Globus pallidus (tissue), 1 donor: Measurements from ENCODE around the gene AUTS2.

ENCODE experiments used
- DNase-seq: peaks from one replicate; pipeline ENCODE4 v3.0.0-alpha.2; 2015; ENCODE audit warnings: low spot score

The AUTS2 gene

DNA sequence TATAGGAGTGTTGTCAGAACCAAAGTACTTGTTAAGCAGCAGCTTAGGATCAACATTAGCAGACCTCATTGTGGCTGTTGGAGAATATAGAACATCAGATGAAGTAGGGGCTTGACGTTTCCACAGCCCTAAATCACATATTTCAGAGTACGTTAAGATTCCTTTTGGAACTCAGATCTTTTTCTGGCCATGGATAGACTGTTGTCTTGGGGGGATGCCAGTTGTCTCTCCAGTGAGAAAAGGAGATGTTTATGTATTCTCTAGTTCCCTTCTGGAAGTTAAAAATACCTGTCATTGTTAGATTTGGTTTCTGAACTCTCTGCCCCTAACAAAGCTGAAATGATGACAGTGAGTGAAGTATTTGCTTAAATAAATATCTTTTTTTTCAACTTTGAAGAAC lies 191.3 kb downstream of the AUTS2 start:
- no peak for DNase-seq

- DNase-seq, result peak; percentile 67
Observed at GRCh38 chr7:69790977-69791724, 192.9 kb downstream of the AUTS2 start.

DNA sequence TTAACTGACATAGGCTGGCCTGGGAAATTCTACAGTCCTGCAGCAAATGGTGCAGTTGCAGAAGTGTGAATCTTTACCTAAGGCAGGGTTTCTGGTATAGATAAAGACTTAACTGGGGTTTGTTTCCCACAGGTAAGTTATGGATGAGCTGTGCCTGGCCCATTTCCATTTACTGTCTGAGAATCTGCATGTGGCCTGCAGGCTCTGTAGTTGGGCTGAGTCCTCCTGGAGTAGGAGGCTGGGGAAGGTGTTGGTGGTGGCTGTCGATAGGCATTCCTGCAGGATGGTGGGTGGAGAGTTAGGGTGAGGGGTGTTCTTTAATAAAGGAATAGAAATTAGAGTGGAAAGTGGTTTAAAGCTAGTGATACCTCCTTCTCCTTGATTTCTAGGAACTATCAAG lies 193.5 kb downstream of the AUTS2 start:
- DNase-seq, result no peak

- DNase-seq, result no peak
Observed at GRCh38 chr7:69795932-69796331, 197.7 kb downstream of the AUTS2 start.

DNA sequence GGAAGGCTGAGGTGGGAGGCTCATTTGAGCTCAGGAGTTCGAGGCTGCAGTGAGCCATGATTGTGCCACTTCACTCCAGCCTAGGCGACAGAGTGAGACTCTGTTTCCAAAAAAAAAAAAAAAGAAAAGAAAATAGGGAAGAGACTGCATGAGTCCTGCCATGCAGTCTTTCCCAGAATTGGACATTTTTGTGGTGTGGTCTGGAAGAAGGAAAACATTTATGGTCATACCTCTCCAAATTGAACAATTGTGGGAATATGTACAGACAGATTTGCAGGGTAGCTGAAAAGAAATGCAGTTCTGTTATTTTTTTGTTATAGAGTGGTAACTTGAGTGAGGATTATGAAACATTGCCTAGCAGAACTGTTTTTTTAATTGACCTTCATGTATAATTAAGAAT lies 198.1 kb downstream of the AUTS2 start:
- no peak for DNase-seq

GRCh38 chr7:69799048-69799697 lies 200.9 kb downstream of the AUTS2 start:
- no peak for DNase-seq

GRCh38 chr7:69799990-69800389 lies 201.7 kb downstream of the AUTS2 start:
- no peak for DNase-seq

- DNase-seq, result no peak
Observed at GRCh38 chr7:69800495-69800894, 202.2 kb downstream of the AUTS2 start.

DNA sequence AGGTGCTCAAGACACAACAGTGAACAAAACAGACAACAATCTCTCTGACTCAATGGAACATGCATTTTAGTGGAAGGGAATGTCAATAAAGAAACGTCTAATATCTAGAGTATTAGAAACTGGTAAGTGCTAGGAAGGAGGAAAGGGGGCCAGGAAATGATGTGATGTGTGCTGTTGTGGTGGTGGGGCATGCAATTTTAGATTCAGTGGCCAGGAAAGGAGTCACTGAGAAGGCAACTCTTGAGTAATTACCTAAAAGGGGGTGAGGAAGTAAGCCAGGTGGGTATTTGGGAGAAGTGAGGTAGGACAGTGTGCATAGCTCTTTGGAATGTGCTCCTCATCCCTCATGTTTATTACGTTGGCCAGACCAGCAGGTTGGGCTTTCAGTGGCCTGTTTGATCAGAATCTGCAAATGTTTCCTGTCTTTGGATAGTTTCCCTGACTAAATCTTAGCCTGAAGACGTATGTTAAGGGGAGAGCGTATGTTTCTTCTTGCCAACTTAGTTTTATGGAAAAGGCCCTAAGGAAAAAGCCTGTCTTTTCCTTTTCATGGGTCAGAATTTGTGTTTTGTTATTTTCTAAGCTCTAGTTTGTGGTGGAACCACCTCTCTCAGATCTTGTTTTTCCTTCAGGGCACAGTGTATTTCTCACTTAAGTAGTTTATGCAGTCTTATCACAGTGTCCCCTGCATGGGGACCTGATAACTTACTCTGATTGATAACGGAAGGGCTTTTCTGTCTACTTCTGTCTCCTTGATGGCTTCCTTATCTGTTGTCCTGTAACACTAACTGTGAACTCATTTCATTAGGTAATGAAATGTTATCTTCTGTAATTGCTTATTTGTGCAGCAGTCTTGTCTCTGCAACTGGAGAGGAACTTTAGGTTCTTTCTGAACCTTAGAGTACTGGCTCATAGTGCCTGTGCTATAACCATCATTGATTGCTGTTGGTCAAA lies 203.7 kb downstream of the AUTS2 start:
- no peak for DNase-seq

- DNase-seq, result no peak
Observed at GRCh38 chr7:69803699-69804516, 205.6 kb downstream of the AUTS2 start.

- DNase-seq, result no peak
Observed at GRCh38 chr7:69804962-69805361, 206.7 kb downstream of the AUTS2 start.

DNA sequence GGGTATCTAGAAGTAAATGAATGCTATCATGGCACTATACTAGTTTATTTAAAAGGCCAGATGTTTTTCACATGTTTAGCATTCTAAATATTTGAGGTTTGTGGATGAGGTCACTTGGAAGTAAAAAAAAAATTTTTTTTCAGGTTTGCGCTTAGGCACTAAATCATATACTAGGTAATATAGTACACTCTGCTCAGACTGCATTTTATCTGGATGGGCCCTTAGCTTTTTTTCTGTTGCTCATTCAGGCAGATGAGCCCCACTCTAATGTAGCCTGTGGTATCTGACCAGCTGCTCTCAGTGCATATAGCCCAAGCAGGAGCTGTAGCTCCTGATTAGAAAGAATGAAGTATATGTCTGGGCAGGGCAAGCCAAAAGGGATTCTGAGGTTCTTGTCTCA lies 210.1 kb downstream of the AUTS2 start:
- DNase-seq, result no peak

DNA sequence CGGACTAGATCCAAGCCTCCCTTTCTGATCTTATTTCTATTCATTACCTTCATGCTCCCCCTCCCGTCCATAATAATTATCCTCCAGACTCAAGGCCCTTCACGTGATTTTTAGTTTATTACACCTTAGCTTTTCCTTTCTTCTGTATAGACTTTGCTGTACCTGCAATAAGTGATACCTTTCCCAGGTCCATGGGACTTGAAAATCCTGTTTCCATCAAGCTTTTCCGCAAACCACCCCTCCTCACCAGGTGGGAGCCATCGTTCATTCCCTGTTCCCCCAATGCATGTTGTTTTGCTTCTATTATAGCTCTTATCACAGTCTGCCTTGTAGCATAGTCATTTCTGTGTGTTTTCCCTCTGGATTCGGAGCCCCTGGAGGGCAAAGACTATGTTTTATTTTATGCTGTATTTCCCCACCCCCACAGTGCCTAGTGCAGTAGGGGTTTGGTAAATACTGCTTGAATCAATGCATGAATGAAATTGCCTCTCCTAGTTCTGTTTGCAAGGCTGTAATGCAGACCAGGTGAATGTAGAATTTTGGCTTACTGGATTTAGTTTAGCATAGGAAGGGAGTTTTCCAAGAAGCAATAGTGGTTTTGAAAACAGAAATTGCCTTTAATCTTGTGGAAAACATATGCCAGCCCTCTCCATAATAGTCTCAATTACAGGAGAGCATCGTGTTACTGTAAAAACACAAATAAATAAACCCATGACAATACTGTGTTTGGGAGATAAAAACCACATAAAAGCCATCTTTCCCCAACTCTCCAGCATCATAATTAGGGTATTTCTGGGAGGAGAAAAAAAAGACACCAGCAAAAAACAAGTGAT lies 213.4 kb downstream of the AUTS2 start:
- DNase-seq, result no peak

DNA sequence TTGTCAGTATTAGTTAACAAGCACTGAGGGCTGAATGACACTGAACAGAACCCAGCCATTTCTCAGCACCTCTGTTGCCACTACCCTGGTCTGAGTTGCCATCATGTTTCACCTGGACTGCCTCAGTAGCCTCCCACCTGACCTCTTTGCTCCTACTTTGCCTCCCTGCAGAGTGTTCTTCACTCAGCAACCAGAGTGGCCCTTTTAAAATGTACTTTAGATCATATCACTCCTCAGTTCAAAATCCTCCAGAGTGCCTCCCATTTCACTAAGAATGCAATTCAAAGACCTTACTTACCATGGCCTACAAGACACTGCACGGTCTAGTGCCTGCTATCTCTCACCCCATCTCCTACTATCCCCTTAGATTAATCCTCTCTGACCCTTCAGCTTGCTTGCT lies 214.5 kb downstream of the AUTS2 start:
- no peak for DNase-seq

- DNase-seq, result peak; percentile 56
Observed at GRCh38 chr7:69813637-69814240, 215.5 kb downstream of the AUTS2 start.

DNA sequence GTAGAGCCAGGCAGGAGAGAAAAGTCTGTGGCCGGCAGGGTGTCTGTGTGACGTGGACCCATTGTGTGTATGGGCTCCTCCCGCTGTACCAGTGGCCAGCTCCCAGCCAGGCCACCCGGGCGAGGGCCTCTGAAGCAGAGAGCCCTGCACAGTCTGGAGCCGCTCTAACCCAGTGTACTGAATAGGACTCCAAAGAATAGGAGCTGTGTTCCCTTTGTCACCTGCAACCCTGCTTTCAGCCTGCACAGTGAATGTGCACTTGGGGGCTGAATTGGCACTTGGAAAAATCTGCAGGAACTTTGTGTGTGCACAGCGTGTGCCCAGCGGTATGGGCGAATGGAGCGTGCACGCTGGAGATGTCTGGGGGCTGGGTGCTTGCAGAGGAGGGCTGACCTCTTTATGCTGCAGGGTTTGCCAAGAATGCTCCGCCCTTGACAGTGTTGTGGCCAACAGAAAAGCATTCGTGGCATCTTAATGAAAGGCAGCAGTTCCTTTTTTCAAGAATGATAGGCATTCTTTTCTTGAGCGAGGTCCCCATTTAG lies 216.2 kb downstream of the AUTS2 start:
- peak; percentile 92 for DNase-seq

- DNase-seq, result no peak
Observed at GRCh38 chr7:69816501-69816900, 218.2 kb downstream of the AUTS2 start.

DNA sequence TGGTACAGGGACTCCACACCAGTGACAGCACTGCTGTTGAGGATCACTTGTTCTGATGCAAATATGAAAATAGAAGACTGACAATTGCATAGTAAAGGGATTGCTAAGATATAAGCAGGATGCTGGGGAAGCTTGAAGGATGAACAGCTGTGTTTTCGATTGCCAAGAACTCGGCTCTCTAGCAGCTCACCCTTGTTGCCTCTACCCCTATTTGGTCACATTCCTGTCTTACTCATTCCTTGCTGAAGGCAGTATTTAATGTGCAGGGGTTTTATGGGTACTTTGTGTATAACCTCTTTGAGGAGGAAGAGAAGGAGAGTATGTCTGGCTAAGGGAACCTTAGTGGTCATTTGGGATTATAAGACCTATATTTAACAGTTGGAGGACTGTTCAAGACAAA lies 218.8 kb downstream of the AUTS2 start:
- no peak for DNase-seq

- DNase-seq, result no peak
Observed at GRCh38 chr7:69817841-69818635, 219.8 kb downstream of the AUTS2 start.
